LNCaP clone FGC (cell line): ENCODE data around the gene DNAH11.
"Not testable (repeated sequence)": the region's sequence is repeated elsewhere in the genome, so short reads cannot be mapped to it uniquely, and the experiment has no call there.

Experiments
- DNase-seq: peaks from one replicate; pipeline ENCODE4 v3.0.0-alpha.2; 2011; ENCODE audit warnings: low read depth
- H3K4me3 ChIP-seq: 2 replicates; pipeline ENCODE4 v1.5.1; 2011; ENCODE audit warnings: mild to moderate bottlenecking, low read depth, low read length, control low read depth
- TF ChIP-seq, protein P1 (sequence below): IDR thresholded peaks from 2 replicates; pipeline ENCODE4 v1.5.1; 2012; ENCODE audit warnings: mild to moderate bottlenecking; ENCODE audit not compliant: control insufficient read depth, insufficient read depth; ENCODE audit errors: extremely low read depth

Gene DNAH11

DNA sequence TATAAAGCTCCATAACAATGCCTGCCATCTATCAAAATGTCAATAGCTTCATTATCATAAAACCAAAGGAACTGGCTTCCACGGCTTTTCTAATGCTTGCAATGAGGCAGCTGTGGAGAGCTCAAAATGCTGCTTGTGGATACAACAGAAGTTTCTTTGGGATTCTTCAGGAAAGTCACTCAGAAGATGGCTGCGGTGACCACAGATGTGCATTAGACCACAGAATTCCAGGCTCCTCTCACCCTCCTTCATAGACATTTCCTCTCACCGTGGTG, 325.7 kb downstream of the DNAH11 start:
- TF ChIP-seq, protein P1, sequence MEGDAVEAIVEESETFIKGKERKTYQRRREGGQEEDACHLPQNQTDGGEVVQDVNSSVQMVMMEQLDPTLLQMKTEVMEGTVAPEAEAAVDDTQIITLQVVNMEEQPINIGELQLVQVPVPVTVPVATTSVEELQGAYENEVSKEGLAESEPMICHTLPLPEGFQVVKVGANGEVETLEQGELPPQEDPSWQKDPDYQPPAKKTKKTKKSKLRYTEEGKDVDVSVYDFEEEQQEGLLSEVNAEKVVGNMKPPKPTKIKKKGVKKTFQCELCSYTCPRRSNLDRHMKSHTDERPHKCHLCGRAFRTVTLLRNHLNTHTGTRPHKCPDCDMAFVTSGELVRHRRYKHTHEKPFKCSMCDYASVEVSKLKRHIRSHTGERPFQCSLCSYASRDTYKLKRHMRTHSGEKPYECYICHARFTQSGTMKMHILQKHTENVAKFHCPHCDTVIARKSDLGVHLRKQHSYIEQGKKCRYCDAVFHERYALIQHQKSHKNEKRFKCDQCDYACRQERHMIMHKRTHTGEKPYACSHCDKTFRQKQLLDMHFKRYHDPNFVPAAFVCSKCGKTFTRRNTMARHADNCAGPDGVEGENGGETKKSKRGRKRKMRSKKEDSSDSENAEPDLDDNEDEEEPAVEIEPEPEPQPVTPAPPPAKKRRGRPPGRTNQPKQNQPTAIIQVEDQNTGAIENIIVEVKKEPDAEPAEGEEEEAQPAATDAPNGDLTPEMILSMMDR = no peak
- no peak overlapping the region for H3K4me3 ChIP-seq
- DNase-seq = no peak

DNA sequence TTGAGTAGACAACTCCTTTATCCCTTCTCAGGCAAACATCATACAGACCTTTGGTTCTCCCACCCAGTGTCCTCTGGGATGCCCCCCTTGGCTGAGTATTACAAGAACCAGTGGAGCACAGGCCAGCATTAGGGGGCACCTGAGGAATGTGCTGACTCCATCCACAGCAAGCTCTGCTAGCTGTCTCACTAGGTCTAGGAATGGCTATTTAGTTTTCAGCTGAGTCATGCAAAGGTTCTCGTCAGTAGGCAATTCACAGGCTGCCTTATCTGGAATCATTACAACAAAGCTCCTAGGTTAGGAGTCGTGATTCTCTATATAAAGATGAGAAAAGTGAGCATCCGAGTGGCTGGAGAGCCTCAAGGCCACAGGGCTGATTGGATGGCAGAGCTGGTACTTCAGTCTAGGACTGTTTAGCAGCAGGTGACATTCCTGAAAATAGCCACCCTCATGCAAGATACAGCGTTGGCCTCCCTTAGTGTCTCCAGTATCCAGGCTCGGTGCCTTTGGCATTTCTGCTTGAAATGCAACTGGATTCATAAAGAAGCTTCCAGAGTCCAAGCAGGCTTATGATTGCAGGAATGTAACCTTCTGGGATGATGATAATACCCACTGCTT, 327.1 kb downstream of the DNAH11 start:
- DNase-seq = no peak
- TF ChIP-seq, protein P1 = no peak

DNA sequence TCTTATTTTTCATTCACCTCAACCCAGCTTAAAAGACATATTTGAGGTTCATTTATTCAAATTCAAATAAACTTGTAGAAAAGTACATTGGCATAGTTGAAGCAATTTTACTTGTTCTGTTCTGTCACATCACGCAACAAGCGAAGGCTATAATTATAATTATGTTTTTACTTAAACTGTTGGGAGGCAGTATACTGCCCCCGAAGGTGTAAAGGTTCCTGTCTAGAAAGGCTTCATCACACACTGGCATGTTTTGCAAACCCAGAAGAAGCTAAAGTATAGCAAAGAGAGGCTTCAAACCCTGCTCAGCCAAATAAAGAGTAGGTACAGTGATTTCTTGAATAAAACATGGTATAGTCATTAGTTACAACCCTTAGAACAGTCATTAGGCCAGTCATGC, 340.2 kb downstream of the DNAH11 start:
- TF ChIP-seq, protein P1 = no peak
- H3K4me3 ChIP-seq = no peak overlapping the region

More for the DNA sequence above, 327.1 kb downstream of the DNAH11 start:
- no peak overlapping the region for H3K4me3 ChIP-seq

DNA sequence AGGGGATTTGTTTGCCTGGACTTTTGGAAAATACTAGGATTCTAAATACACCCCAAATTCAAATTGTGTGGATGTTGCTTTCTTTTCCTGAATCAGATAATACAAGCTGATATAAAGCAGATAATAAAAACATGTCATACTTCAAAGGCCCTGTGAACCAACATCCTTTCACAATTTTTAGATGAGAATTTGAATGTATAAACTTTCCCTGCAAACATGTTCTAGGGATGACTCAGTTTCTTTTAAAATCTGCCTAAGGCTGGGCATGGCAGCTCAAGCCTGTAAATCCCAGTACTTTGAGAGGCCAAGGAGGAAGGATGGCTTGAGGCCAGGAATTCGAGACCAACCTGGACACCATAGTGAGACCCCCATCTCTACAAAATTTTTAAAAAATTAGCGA, 340.7 kb downstream of the DNAH11 start:
- DNase-seq, H3K4me3 ChIP-seq: not testable (repeated sequence)

More for the DNA sequence above, 340.2 kb downstream of the DNAH11 start:
- DNase-seq = no peak

DNA sequence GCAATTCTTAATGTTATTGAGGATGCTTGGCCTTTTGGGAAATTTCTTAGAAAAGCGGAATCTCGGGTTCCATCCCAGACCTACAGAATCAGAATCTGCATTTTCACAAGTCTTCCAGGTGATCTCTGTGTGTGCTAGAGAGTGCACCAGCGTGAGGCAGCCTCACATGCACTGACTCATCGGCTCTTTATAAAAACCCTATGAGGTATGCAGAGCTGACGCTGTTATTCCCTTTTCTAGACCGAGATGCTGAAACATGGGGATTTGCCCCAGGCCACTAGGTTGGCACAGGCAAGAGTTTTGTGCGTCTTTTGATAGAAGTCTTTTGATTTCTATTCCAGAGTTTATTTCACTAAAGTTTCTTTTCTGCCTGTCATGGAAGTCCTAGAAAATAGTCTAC, 341.7 kb downstream of the DNAH11 start:
- DNase-seq = no peak
- no peak overlapping the region for H3K4me3 ChIP-seq
- TF ChIP-seq, protein P1 = no peak

DNA sequence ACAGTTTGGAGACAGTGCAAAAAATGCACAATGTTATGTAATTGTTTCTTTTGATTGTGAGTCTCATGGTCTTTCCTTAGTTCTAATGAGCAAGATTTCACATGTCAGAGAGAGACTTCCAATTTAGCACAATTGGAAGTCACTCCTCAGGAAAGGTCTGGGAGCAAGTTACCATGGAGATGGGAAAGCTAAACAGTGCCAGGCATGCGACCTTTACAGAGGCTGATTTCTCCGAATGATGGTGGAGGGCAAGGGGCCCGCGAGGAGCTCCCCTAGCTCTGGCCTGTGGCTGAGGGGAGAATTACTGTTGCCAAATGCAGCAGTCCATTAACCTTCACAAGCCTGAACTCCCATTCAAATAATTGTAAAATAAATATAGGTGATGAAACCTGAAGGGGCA, 343.6 kb downstream of the DNAH11 start:
- DNase-seq = no peak
- TF ChIP-seq, protein P1 = no peak
- no peak overlapping the region for H3K4me3 ChIP-seq

DNA sequence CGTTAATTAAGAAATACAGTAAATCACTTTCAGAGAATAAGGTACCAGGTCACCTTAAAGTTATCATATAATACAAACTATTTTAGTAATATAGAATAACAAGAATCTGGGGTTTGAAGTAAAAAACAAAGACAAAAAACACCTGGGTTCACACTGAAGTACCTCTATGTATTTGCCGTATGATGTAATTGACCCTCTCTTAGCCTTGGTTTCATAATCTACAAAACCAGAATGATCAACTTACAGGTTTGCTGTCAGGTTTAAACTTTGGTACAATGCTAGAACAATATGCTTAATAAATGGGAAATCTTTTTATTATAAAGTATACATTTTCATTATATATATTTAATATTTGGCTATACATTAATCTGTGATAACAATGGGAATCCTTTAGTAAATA, 344.5 kb downstream of the DNAH11 start:
- DNase-seq = no peak
- TF ChIP-seq, protein P1 = no peak
- no peak overlapping the region for H3K4me3 ChIP-seq
